Measurements from ENCODE around the gene TMTC1. TPM values are rescaled to one million over a fixed set of nuclear protein-coding genes. Genes with fewer than 3 reads are reported as not detected.

TMTC1 gene
- total RNA-seq, 1 experiment from 2014 or later = not detected

DNA sequence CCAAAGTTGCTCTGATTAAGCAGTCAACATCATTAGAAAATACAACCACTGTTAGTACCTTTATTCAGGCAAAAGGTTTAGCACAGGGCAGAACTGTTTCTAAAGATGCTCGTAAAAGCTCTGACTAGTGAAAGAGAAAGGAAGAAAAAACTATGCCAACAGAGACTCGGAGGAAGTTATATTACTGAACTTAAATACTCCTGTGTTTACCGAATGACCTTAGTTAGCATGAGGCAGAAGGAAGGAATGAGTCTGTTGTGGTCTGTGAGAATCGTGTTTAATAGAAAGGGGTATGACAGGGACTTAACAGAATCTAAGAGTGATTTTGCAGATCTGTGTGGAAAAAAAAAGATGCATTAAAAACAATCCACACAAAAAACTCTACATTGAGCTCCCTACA, 202.1 kb downstream of the TMTC1 start:
- Histone ChIP-seq H3K4me3 (ENCODE audit: low read depth, low read length) (no peak overlapping the region), H3K4me1 (no peaks in the 10 kb centered on the region), H3K36me3 (ENCODE audit: control insufficient read depth, insufficient read depth, low read length) (no peaks in the 10 kb centered on the region), H3K27me3 (replicated peaks; ENCODE audit: control insufficient read depth, insufficient read depth, low read length) (no peaks in the 10 kb centered on the region), H3K9me3 (no peaks in the 10 kb centered on the region)
- no peaks in the 10 kb centered on the region for H3K4me1 Mint-ChIP-seq (ENCODE audit: low read depth, unreplicated experiment)
- ChIA-PET CTCF (no interaction called here), POLR2A (no interaction called here)
- DNase-seq = no peak
- BruUV-seq (replicated peaks) = no TSS peak
- no peak overlapping the region for H3K4me3 Mint-ChIP-seq (ENCODE audit: unreplicated experiment)
- TF ChIP-seq, protein P1, sequence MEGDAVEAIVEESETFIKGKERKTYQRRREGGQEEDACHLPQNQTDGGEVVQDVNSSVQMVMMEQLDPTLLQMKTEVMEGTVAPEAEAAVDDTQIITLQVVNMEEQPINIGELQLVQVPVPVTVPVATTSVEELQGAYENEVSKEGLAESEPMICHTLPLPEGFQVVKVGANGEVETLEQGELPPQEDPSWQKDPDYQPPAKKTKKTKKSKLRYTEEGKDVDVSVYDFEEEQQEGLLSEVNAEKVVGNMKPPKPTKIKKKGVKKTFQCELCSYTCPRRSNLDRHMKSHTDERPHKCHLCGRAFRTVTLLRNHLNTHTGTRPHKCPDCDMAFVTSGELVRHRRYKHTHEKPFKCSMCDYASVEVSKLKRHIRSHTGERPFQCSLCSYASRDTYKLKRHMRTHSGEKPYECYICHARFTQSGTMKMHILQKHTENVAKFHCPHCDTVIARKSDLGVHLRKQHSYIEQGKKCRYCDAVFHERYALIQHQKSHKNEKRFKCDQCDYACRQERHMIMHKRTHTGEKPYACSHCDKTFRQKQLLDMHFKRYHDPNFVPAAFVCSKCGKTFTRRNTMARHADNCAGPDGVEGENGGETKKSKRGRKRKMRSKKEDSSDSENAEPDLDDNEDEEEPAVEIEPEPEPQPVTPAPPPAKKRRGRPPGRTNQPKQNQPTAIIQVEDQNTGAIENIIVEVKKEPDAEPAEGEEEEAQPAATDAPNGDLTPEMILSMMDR (IDR thresholded peaks at IDR 0.05; ENCODE audit: insufficient read depth in 1 of 2, low read depth in 1 of 2, low read length in 1 of 2, severe bottlenecking in 1 of 2, unreplicated experiment in 1 of 2) = no peak
- intact Hi-C loops (cut with micrococcal nuclease; ENCODE audit: unreplicated experiment) = no loop called here
- H3K27me3 Mint-ChIP-seq (ENCODE audit: insufficient read depth, unreplicated experiment) = no peaks in the 10 kb centered on the region
- H3K27ac Mint-ChIP-seq (ENCODE audit: unreplicated experiment) = no peak overlapping the region
- H3K9me3 Mint-ChIP-seq (ENCODE audit: unreplicated experiment) = no peaks in the 10 kb centered on the region
- H3K36me3 Mint-ChIP-seq (ENCODE audit: insufficient read depth, unreplicated experiment) = no peaks in the 10 kb centered on the region

DNA sequence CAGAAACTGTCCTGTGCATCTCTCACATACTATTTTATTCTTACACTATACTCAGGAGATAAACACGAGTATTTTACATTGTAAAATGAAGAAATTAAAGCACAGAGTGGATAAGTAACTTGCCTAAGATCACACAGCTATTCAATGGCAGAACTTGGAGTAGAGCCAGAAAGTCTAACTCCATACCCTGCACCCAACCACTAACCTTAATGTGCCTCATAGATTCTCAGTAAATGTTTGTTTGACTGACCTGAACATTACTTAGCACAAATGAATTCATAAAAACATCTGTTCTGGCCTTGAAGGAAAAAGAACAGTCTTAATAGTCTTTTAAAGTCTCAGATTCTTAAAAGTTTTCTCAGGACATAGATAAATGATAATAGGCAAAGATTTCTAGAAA, 202.8 kb downstream of the TMTC1 start:
- H3K9me3 Mint-ChIP-seq (ENCODE audit: unreplicated experiment) = no peaks in the 10 kb centered on the region
- Histone ChIP-seq H3K36me3 (ENCODE audit: control insufficient read depth, insufficient read depth, low read length) (no peaks in the 10 kb centered on the region), H3K9me3 (no peaks in the 10 kb centered on the region), H3K4me1 (no peaks in the 10 kb centered on the region), H3K27me3 (replicated peaks; ENCODE audit: control insufficient read depth, insufficient read depth, low read length) (no peaks in the 10 kb centered on the region), H3K4me3 (ENCODE audit: low read depth, low read length) (no peak overlapping the region)
- H3K4me3 Mint-ChIP-seq (ENCODE audit: unreplicated experiment) = no peak overlapping the region
- no peaks in the 10 kb centered on the region for H3K4me1 Mint-ChIP-seq (ENCODE audit: low read depth, unreplicated experiment)
- no peak for DNase-seq
- H3K27me3 Mint-ChIP-seq (ENCODE audit: insufficient read depth, unreplicated experiment) = peaks cover 4% of the 10 kb centered on the region
- POLR2A ChIA-PET = no interaction called here
- intact Hi-C loops (cut with micrococcal nuclease; ENCODE audit: unreplicated experiment) = no loop called here
- CTCF ChIA-PET = no interaction called here
- no TSS peak for BruUV-seq (replicated peaks)
- TF ChIP-seq, protein P1 (IDR thresholded peaks at IDR 0.05; ENCODE audit: insufficient read depth in 1 of 2, low read depth in 1 of 2, low read length in 1 of 2, severe bottlenecking in 1 of 2, unreplicated experiment in 1 of 2) = no peak
- no peak overlapping the region for H3K27ac Mint-ChIP-seq (ENCODE audit: unreplicated experiment)
- no peaks in the 10 kb centered on the region for H3K36me3 Mint-ChIP-seq (ENCODE audit: insufficient read depth, unreplicated experiment)

DNA sequence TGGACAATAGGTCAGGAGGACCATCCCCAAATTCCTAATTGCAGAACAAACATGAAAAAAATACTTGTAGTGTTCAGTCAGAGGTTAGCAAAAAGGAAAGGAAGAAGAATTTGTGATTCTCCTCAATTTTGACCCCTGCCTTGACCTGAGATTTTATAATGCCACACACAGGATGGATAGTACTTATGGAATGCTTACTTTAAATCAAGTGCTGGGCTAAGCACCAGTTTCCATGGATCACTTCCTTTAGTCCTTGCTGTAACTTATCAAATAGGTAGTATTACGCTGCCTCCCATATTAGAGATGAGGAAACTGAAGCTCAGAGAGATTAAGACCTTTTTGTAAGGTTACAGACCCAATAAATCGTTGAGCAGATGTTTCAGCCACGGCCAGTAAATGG, 205.0 kb downstream of the TMTC1 start:
- no peaks in the 10 kb centered on the region for H3K36me3 ChIP-seq (ENCODE audit: control insufficient read depth, insufficient read depth, low read length)
- no peaks in the 10 kb centered on the region for H3K9me3 ChIP-seq
- no peaks in the 10 kb centered on the region for H3K4me1 ChIP-seq
- no peak for DNase-seq
- Mint-ChIP-seq H3K4me3 (ENCODE audit: unreplicated experiment) (no peak overlapping the region), H3K27ac (ENCODE audit: unreplicated experiment) (no peak overlapping the region), H3K27me3 (ENCODE audit: insufficient read depth, unreplicated experiment) (peaks cover 10% of the 10 kb centered on the region), H3K9me3 (ENCODE audit: unreplicated experiment) (no peaks in the 10 kb centered on the region), H3K36me3 (ENCODE audit: insufficient read depth, unreplicated experiment) (no peaks in the 10 kb centered on the region), H3K4me1 (ENCODE audit: low read depth, unreplicated experiment) (no peaks in the 10 kb centered on the region)
- H3K27me3 ChIP-seq (replicated peaks; ENCODE audit: control insufficient read depth, insufficient read depth, low read length) = no peaks in the 10 kb centered on the region
- POLR2A ChIA-PET = no interaction called here
- intact Hi-C loops (cut with micrococcal nuclease; ENCODE audit: unreplicated experiment) = no loop called here
- H3K4me3 ChIP-seq (ENCODE audit: low read depth, low read length) = no peak overlapping the region
- no TSS peak for BruUV-seq (replicated peaks)
- CTCF ChIA-PET = interaction anchor here (0.7 to 1.2 kb wide), 2 partner anchors 10 to 14 kb away, joined by 3 read pairs; no protein-coding TSS in a partner anchor
- TF ChIP-seq, protein P1 (IDR thresholded peaks at IDR 0.05; ENCODE audit: insufficient read depth in 1 of 2, low read depth in 1 of 2, low read length in 1 of 2, severe bottlenecking in 1 of 2, unreplicated experiment in 1 of 2) = no peak
